Osteocyte (in vitro differentiated cells): ENCODE measurements around the gene OTULIN. TPM values are rescaled to one million over a fixed set of nuclear protein-coding genes. Genes with fewer than 3 reads are reported as not detected.

ENCODE experiments used
- DNase-seq: peaks from one replicate; pipeline ENCODE4 v3.0.0; 2021; ENCODE audit warnings: mixed read lengths; ENCODE audit not compliant: unreplicated experiment; ENCODE audit errors: extremely low spot score
- H3K27ac Mint-ChIP-seq: one replicate; pipeline ENCODE4 v1.8.0; 2021; ENCODE audit warnings: mild to moderate bottlenecking, mixed read lengths; ENCODE audit not compliant: unreplicated experiment
- H3K27me3 Mint-ChIP-seq: one replicate; pipeline ENCODE4 v1.8.0; 2021; ENCODE audit warnings: mixed read lengths; ENCODE audit not compliant: unreplicated experiment
- H3K36me3 Mint-ChIP-seq: one replicate; pipeline ENCODE4 v1.8.0; 2021; ENCODE audit warnings: mixed read lengths; ENCODE audit not compliant: unreplicated experiment
- H3K4me1 Mint-ChIP-seq: one replicate; pipeline ENCODE4 v1.8.0; 2021; ENCODE audit warnings: mixed read lengths; ENCODE audit not compliant: unreplicated experiment
- H3K4me3 Mint-ChIP-seq: one replicate; pipeline ENCODE4 v1.8.0; 2021; ENCODE audit warnings: mild to moderate bottlenecking, moderate library complexity, mixed read lengths; ENCODE audit not compliant: unreplicated experiment
- H3K9me3 Mint-ChIP-seq: one replicate; pipeline ENCODE4 v1.8.0; 2021; ENCODE audit warnings: mixed read lengths; ENCODE audit not compliant: unreplicated experiment
- total RNA-seq: library from RNA; stranded (reverse); gene quantifications from 2 replicates; pipeline ENCODE4 v1.2.1, GENCODE V29; 2021
- TF ChIP-seq, protein P1 (sequence below): fragments of 200-600 bp; sonication (generic); IDR thresholded peaks from 2 replicates; pipeline ENCODE4 v1.5.0; 2021; ENCODE audit warnings: antibody characterized with exemption, mild to moderate bottlenecking, moderate library complexity

Gene OTULIN
- total RNA-seq, 1 donor from 2014 or later: 30.2 TPM

GRCh38 chr5:14667770-14668169 is 3.3 kb downstream of the OTULIN start:
- TF ChIP-seq, protein P1, sequence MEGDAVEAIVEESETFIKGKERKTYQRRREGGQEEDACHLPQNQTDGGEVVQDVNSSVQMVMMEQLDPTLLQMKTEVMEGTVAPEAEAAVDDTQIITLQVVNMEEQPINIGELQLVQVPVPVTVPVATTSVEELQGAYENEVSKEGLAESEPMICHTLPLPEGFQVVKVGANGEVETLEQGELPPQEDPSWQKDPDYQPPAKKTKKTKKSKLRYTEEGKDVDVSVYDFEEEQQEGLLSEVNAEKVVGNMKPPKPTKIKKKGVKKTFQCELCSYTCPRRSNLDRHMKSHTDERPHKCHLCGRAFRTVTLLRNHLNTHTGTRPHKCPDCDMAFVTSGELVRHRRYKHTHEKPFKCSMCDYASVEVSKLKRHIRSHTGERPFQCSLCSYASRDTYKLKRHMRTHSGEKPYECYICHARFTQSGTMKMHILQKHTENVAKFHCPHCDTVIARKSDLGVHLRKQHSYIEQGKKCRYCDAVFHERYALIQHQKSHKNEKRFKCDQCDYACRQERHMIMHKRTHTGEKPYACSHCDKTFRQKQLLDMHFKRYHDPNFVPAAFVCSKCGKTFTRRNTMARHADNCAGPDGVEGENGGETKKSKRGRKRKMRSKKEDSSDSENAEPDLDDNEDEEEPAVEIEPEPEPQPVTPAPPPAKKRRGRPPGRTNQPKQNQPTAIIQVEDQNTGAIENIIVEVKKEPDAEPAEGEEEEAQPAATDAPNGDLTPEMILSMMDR: no peak
- no peak for DNase-seq
- no peaks in the 10 kb centered on the region for H3K36me3 Mint-ChIP-seq
- no peaks in the 10 kb centered on the region for H3K27me3 Mint-ChIP-seq
- no peaks in the 10 kb centered on the region for H3K9me3 Mint-ChIP-seq
- H3K4me3 Mint-ChIP-seq: no peak overlapping the region
- H3K27ac Mint-ChIP-seq: no peak overlapping the region
- H3K4me1 Mint-ChIP-seq: peaks cover 44% of the 10 kb centered on the region

DNA sequence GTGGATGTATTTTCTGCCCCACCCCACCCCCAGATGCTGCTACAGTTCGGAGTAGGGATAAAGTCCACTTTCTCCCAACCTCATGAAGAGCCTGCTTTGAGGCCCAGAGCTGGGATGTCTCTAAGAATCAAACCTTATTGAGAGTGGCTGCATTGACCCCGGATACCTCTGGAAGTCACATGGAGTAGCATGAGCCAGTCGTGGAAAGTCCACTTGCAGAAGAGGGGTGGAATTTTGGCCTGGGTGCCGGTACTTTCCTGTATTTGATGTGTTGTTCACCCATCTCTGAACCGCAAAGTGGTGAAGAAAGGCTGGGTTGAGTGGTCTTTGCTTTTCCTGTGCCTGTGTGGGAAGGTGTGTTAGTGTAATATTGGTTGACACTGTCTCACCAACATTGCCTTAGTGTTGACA is 3.7 kb downstream of the OTULIN start:
- H3K4me1 Mint-ChIP-seq: peaks cover 44% of the 10 kb centered on the region
- no peaks in the 10 kb centered on the region for H3K9me3 Mint-ChIP-seq
- H3K27ac Mint-ChIP-seq: no peak overlapping the region
- TF ChIP-seq, protein P1: no peak
- DNase-seq: no peak
- no peak overlapping the region for H3K4me3 Mint-ChIP-seq
- H3K27me3 Mint-ChIP-seq: no peaks in the 10 kb centered on the region
- no peaks in the 10 kb centered on the region for H3K36me3 Mint-ChIP-seq

GRCh38 chr5:14669415-14669814 is 4.9 kb downstream of the OTULIN start:
- no peak overlapping the region for H3K27ac Mint-ChIP-seq
- TF ChIP-seq, protein P1: no peak
- H3K9me3 Mint-ChIP-seq: no peaks in the 10 kb centered on the region
- no peak overlapping the region for H3K4me3 Mint-ChIP-seq
- H3K4me1 Mint-ChIP-seq: peaks cover 46% of the 10 kb centered on the region
- H3K36me3 Mint-ChIP-seq: peaks cover 3% of the 10 kb centered on the region
- H3K27me3 Mint-ChIP-seq: no peaks in the 10 kb centered on the region
- DNase-seq: no peak

- peaks cover 3% of the 10 kb centered on the region for H3K36me3 Mint-ChIP-seq
- no peak overlapping the region for H3K27ac Mint-ChIP-seq
- no peak overlapping the region for H3K4me3 Mint-ChIP-seq
- DNase-seq: no peak
- H3K4me1 Mint-ChIP-seq: peaks cover 47% of the 10 kb centered on the region
- no peaks in the 10 kb centered on the region for H3K9me3 Mint-ChIP-seq
- H3K27me3 Mint-ChIP-seq: no peaks in the 10 kb centered on the region
- TF ChIP-seq, protein P1: no peak
Observed at GRCh38 chr5:14669975-14670374, 5.5 kb downstream of the OTULIN start.

DNA sequence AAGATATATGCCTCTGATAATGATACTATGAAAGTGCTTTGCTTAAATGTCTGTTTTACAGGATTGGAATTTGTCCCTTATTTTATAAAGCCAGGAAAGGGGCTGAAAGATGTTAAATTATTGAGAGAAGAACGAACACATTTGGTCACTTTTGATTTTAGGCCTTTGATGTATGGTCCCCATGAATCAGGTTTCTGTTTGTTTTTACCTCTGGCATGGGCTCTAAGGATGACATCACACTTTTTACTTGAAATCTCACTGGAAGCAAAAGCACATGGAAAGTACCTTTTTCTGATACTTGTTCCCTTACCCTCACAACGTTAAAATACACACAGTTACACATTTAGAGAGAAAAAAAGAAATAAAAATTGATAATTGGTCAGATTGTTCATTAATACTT is 6.9 kb downstream of the OTULIN start:
- Mint-ChIP-seq H3K4me3 (no peak overlapping the region), H3K4me1 (peaks cover 41% of the 10 kb centered on the region), H3K36me3 (peaks cover 3% of the 10 kb centered on the region), H3K27me3 (no peaks in the 10 kb centered on the region), H3K9me3 (no peaks in the 10 kb centered on the region), H3K27ac (no peak overlapping the region)
- DNase-seq: no peak
- TF ChIP-seq, protein P1: no peak
